Measurements from ENCODE around the gene PRR19. TPM values are rescaled to one million over a fixed set of nuclear protein-coding genes. Genes with fewer than 3 reads are reported as not detected.

PRR19 gene
- total RNA-seq, 1 experiment from 2014 or later: 0.93 TPM

DNA sequence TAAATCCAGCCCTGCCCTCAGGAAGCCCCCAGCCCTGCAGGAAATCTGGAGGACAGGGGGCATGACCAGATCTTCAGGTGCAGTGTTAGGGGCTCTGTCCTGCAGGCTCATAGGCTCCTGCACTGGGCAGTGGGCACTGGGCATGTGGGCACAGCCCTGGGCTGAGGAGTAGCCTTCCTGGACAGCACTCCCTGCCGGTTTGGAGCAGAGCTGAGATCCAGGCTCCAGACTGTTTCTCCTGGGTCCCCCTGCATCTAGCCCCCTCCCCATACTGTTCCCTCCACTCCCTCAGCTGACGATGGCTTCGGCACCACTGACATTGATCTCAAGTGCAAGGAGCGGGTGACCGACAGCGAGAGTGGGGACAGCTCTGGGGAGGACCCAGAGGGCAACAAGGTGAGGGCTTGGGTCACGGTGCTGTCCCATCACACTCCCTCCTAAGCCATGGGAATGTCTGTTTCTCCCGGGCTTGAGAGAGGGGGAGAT lies 12.3 kb upstream of the PRR19 start:
- no peak overlapping the region for H3K9ac ChIP-seq (ENCODE audit: low read length)
- H3K9me3 ChIP-seq (ENCODE audit: control insufficient read depth in 1 of 2, insufficient read depth in 1 of 2, low read depth in 1 of 2, low read length in 2 of 2): no peaks in the 10 kb centered on the region
- no TSS peak for BruUV-seq (replicated peaks)
- H4K20me1 ChIP-seq (ENCODE audit: insufficient read depth): no peaks in the 10 kb centered on the region
- no peaks in the 10 kb centered on the region for H3K27me3 ChIP-seq (ENCODE audit: insufficient read depth, low read length)
- TF ChIP-seq, protein P1, sequence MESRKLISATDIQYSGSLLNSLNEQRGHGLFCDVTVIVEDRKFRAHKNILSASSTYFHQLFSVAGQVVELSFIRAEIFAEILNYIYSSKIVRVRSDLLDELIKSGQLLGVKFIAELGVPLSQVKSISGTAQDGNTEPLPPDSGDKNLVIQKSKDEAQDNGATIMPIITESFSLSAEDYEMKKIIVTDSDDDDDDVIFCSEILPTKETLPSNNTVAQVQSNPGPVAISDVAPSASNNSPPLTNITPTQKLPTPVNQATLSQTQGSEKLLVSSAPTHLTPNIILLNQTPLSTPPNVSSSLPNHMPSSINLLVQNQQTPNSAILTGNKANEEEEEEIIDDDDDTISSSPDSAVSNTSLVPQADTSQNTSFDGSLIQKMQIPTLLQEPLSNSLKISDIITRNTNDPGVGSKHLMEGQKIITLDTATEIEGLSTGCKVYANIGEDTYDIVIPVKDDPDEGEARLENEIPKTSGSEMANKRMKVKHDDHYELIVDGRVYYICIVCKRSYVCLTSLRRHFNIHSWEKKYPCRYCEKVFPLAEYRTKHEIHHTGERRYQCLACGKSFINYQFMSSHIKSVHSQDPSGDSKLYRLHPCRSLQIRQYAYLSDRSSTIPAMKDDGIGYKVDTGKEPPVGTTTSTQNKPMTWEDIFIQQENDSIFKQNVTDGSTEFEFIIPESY (IDR thresholded peaks at IDR 0.05; ENCODE audit: extremely low read depth, insufficient replicate concordance, low read length): no peak
- TF ChIP-seq TCF7L2 (IDR thresholded peaks at IDR 0.05; ENCODE audit: borderline replicate concordance, extremely low read depth, insufficient read depth, insufficient read length): no peak
- TF ChIP-seq ELF1 (IDR thresholded peaks at IDR 0.05; ENCODE audit: borderline replicate concordance, low read depth): no peak
- TF ChIP-seq CBX3 (IDR thresholded peaks at IDR 0.05; ENCODE audit: low read depth): no peak
- no peak overlapping the region for H3K4me2 ChIP-seq (ENCODE audit: low read length)
- H3K4me1 ChIP-seq (ENCODE audit: control insufficient read depth in 1 of 2, insufficient read depth in 2 of 2, low read length in 2 of 2): peaks cover 11 to 36% of the 10 kb centered on the region in 2 experiments; a peak in 3 of 4 replicates
- ChIA-PET CTCF (interaction anchor here (4.2 kb wide), 1 partner anchor 44 kb away, joined by 17 read pairs; no protein-coding TSS in a partner anchor), POLR2A (no interaction called here), RAD21 (ENCODE audit: low non-redundant PET in 1 of 2, low total read pairs in 2 of 2, uncharacterized antibody in 2 of 2, unreplicated experiment in 2 of 2) (no interaction called here)
- ATAC-seq: no peak
- peaks cover 18 to 21% of the 10 kb centered on the region in 2 experiments for H3K36me3 ChIP-seq (ENCODE audit: control insufficient read depth in 1 of 2, insufficient read depth in 2 of 2, low read length in 2 of 2)
- no peak overlapping the region for H3K4me3 ChIP-seq (replicated peaks in 1 of 2; ENCODE audit: low read depth in 1 of 2, low read length in 2 of 2)
- H3K79me2 ChIP-seq (ENCODE audit: insufficient read depth, low read length): peaks cover 17% of the 10 kb centered on the region; the same call in 1 of the 2 replicates
- peak overlapping the region; percentile 18; the same call in 1 of the 2 replicates for H3K27ac ChIP-seq (ENCODE audit: low read depth, low read length)
- H3K9me2 ChIP-seq (ENCODE audit: insufficient read depth): no peaks in the 10 kb centered on the region
- intact Hi-C loops (cut with micrococcal nuclease): no loop called here
- no peak overlapping the region for H2AFZ ChIP-seq (ENCODE audit: low read depth, low read length, poor library complexity, severe bottlenecking)
- DNase-seq (ENCODE audit: low read depth, low spot score): no peak

DNA sequence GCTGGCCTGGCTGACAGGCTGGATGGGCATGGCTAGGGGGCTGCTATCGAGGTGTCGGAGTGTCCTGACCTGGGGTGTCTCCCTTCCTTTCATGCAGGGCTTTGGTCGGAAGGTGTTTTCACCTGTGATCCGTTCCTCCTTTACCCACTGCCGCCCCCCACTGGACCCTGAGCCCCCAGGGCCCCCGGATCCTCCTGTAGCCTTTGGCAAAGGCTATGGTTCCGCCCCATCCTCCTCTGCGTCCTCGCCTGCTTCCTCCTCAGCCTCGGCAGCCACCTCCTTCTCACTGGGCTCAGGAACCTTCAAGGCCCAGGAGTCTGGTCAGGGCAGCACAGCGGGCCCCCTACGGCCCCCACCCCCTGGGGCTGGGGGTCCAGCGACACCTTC lies 11.8 kb upstream of the PRR19 start:
- POLR2A ChIA-PET: no interaction called here
- intact Hi-C loops (cut with micrococcal nuclease): no loop called here

More for the DNA sequence above, 11.8 kb upstream of the PRR19 start:
- H3K27me3 ChIP-seq (ENCODE audit: insufficient read depth, low read length): no peaks in the 10 kb centered on the region
- no peak overlapping the region; the same call in 1 of the 2 replicates for H3K27ac ChIP-seq (ENCODE audit: low read depth, low read length)
- H3K9ac ChIP-seq (ENCODE audit: low read length): no peak overlapping the region
- no peaks in the 10 kb centered on the region for H3K9me2 ChIP-seq (ENCODE audit: insufficient read depth)
- H4K20me1 ChIP-seq (ENCODE audit: insufficient read depth): no peaks in the 10 kb centered on the region
- BruUV-seq (replicated peaks): no TSS peak
- no peak overlapping the region for H3K4me3 ChIP-seq (replicated peaks in 1 of 2; ENCODE audit: low read depth in 1 of 2, low read length in 2 of 2)
- DNase-seq (ENCODE audit: low read depth, low spot score) (no peak), ATAC-seq (no peak)
- H3K79me2 ChIP-seq (ENCODE audit: insufficient read depth, low read length): peaks cover 11% of the 10 kb centered on the region; the same call in 1 of the 2 replicates
- RAD21 ChIA-PET (ENCODE audit: low non-redundant PET in 1 of 2, low total read pairs in 2 of 2, uncharacterized antibody in 2 of 2, unreplicated experiment in 2 of 2): no interaction called here
- CTCF ChIA-PET: interaction anchor here (4.2 kb wide), 1 partner anchor 44 kb away, joined by 17 read pairs; no protein-coding TSS in a partner anchor
- no peak overlapping the region for H3K4me2 ChIP-seq (ENCODE audit: low read length)
- no peak for TF ChIP-seq EZH2phosphoT487 (IDR thresholded peaks at IDR 0.05; ENCODE audit: borderline replicate concordance)
- TF ChIP-seq CBX3 (IDR thresholded peaks at IDR 0.05; ENCODE audit: low read depth): no peak
- TF ChIP-seq EZH2 (IDR thresholded peaks at IDR 0.05): no peak
- TF ChIP-seq, protein P2, sequence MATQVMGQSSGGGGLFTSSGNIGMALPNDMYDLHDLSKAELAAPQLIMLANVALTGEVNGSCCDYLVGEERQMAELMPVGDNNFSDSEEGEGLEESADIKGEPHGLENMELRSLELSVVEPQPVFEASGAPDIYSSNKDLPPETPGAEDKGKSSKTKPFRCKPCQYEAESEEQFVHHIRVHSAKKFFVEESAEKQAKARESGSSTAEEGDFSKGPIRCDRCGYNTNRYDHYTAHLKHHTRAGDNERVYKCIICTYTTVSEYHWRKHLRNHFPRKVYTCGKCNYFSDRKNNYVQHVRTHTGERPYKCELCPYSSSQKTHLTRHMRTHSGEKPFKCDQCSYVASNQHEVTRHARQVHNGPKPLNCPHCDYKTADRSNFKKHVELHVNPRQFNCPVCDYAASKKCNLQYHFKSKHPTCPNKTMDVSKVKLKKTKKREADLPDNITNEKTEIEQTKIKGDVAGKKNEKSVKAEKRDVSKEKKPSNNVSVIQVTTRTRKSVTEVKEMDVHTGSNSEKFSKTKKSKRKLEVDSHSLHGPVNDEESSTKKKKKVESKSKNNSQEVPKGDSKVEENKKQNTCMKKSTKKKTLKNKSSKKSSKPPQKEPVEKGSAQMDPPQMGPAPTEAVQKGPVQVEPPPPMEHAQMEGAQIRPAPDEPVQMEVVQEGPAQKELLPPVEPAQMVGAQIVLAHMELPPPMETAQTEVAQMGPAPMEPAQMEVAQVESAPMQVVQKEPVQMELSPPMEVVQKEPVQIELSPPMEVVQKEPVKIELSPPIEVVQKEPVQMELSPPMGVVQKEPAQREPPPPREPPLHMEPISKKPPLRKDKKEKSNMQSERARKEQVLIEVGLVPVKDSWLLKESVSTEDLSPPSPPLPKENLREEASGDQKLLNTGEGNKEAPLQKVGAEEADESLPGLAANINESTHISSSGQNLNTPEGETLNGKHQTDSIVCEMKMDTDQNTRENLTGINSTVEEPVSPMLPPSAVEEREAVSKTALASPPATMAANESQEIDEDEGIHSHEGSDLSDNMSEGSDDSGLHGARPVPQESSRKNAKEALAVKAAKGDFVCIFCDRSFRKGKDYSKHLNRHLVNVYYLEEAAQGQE (IDR thresholded peaks at IDR 0.05; ENCODE audit: low read depth): no peak
- TF ChIP-seq FOSL1 (IDR thresholded peaks at IDR 0.05; ENCODE audit: low read depth): no peak
- no peaks in the 10 kb centered on the region for H3K9me3 ChIP-seq (ENCODE audit: control insufficient read depth in 1 of 2, insufficient read depth in 1 of 2, low read depth in 1 of 2, low read length in 2 of 2)
- peaks cover 18 to 21% of the 10 kb centered on the region in 2 experiments for H3K36me3 ChIP-seq (ENCODE audit: control insufficient read depth in 1 of 2, insufficient read depth in 2 of 2, low read length in 2 of 2)
- peaks cover 9 to 31% of the 10 kb centered on the region in 2 experiments; a peak in 3 of 4 replicates for H3K4me1 ChIP-seq (ENCODE audit: control insufficient read depth in 1 of 2, insufficient read depth in 2 of 2, low read length in 2 of 2)
- H2AFZ ChIP-seq (ENCODE audit: low read depth, low read length, poor library complexity, severe bottlenecking): no peak overlapping the region

Data from HCT116 (cell line).